Osteoblast (primary cell): ENCODE data around the gene TSEN54. TPM values are rescaled to one million over a fixed set of nuclear protein-coding genes. Genes with fewer than 3 reads are reported as not detected.

ENCODE experiments used
- DNase-seq: peaks from one replicate; pipeline ENCODE4 v3.0.0; 2011; ENCODE audit warnings: low spot score, mixed read lengths; ENCODE audit not compliant: insufficient read length; ENCODE audit errors: missing footprints
- H2AFZ ChIP-seq: 2 replicates; pipeline ENCODE4 v1.6.0; 2011; ENCODE audit warnings: mild to moderate bottlenecking, low read length
- H3K27ac ChIP-seq: 2 replicates; pipeline ENCODE4 v1.5.1; 2011; ENCODE audit warnings: mild to moderate bottlenecking, low read depth, low read length, moderate library complexity
- H3K27me3 ChIP-seq: 2 replicates; pipeline ENCODE4 v1.6.0; 2012; ENCODE audit warnings: mild to moderate bottlenecking, control low read depth, inconsistent platforms, low read length, moderate library complexity; ENCODE audit not compliant: insufficient read depth
- H3K36me3 ChIP-seq: 2 replicates; pipeline ENCODE4 v1.5.1; 2011; ENCODE audit warnings: mild to moderate bottlenecking, low read length, control low read depth, moderate library complexity; ENCODE audit not compliant: insufficient read depth
- H3K4me1 ChIP-seq: 2 replicates; pipeline ENCODE4 v1.5.1; 2011; ENCODE audit warnings: mild to moderate bottlenecking, low read length, control low read depth, moderate library complexity; ENCODE audit not compliant: insufficient read depth
- H3K4me2 ChIP-seq: 2 replicates; pipeline ENCODE4 v1.6.0; 2011; ENCODE audit warnings: mild to moderate bottlenecking, low read length; ENCODE audit not compliant: insufficient read depth
- H3K4me3 ChIP-seq: fragments of 200-600 bp; sonication (generic); 3 replicates; pipeline ENCODE4 v1.5.1; 2012; ENCODE audit warnings: mild to moderate bottlenecking, low read length, inconsistent platforms; ENCODE audit not compliant: insufficient read depth
- H3K79me2 ChIP-seq: 2 replicates; pipeline ENCODE4 v1.6.0; 2012; ENCODE audit warnings: mild to moderate bottlenecking, low read length, control low read depth, inconsistent platforms; ENCODE audit not compliant: insufficient read depth
- H3K9me3 ChIP-seq: 2 replicates; pipeline ENCODE4 v1.5.1; 2011; ENCODE audit warnings: low read depth, low read length, control low read depth
- H4K20me1 ChIP-seq: 2 replicates; pipeline ENCODE4 v1.6.0; 2012; ENCODE audit warnings: mild to moderate bottlenecking, low read length, control low read depth; ENCODE audit not compliant: insufficient read depth
- total RNA-seq: library from RNA; depleted of rRNA; stranded (reverse); fragments of >200 nt; gene quantifications from 2 replicates; pipeline ENCODE4 v1.2.3, GENCODE V29; 2012
- TF ChIP-seq, protein P1 (sequence below): IDR thresholded peaks from 2 replicates; pipeline ENCODE4 v1.5.1; 2011; ENCODE audit warnings: mild to moderate bottlenecking, low read depth, low read length, moderate library complexity; ENCODE audit errors: extremely low read depth

Gene TSEN54
- total RNA-seq, 1 donor, result 10.9 TPM

DNA sequence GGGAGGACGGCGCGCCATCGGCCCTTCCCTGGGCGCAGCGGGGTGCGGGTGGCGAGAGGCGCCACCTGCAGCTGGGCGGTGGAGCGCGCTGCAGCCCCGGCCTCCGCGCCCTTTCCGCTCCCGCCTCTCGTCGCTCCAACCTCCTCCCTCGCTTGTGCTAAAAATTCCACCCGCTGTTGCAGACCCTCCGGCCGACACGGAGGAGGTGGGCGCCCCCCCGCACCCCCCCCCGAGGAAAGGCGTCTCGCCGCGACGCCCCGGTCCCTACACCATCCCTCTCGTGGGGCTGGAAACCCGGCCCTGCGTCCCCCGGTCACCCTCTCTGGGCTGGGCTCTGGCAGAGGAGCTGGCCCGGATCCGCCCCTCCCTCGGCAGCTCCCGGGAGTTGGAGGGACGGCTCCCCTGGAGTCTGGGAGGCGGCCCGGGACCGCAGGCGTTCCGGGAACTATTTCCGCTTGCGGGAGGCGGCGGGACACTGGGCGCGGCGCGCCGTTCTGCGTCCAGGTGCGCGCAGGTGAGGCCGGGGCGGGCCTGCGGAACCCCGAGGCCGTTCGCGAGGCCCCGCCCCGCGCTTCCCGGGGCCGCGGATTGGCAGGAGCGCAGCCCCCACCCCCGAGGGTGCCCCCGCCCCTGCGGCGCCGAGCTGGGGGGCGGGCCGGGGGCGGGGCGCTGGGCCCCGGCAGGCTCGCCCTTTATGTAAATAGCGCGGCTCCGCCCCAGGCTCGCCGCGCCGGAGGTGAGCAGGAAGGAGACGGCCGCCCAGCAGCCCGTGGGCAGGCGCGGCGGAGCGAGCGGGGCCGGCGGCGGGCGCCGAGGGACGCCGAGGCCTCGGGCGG is 8.9 kb downstream of the TSEN54 start, which contains the start of gene LLGL2:
TSS of gene LLGL2 (plus strand) at position 728 of the 836 bp plus-strand sequence. CDS start 17,730 bp downstream, outside the sequence.
- TF ChIP-seq, protein P1, sequence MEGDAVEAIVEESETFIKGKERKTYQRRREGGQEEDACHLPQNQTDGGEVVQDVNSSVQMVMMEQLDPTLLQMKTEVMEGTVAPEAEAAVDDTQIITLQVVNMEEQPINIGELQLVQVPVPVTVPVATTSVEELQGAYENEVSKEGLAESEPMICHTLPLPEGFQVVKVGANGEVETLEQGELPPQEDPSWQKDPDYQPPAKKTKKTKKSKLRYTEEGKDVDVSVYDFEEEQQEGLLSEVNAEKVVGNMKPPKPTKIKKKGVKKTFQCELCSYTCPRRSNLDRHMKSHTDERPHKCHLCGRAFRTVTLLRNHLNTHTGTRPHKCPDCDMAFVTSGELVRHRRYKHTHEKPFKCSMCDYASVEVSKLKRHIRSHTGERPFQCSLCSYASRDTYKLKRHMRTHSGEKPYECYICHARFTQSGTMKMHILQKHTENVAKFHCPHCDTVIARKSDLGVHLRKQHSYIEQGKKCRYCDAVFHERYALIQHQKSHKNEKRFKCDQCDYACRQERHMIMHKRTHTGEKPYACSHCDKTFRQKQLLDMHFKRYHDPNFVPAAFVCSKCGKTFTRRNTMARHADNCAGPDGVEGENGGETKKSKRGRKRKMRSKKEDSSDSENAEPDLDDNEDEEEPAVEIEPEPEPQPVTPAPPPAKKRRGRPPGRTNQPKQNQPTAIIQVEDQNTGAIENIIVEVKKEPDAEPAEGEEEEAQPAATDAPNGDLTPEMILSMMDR, result no peak
- Histone ChIP-seq H3K4me2 (peak within 1 kb of the TSS; percentile 70), H4K20me1 (no peaks in the 10 kb centered on the region), H3K4me3 (peak within 1 kb of the TSS; percentile 65), H3K79me2 (no peaks in the 10 kb centered on the region), H3K27ac (no peak within 1 kb of the TSS), H3K27me3 (peaks cover 15% of the 10 kb centered on the region), H3K36me3 (no peaks in the 10 kb centered on the region), H3K4me1 (no peaks in the 10 kb centered on the region), H3K9me3 (no peaks in the 10 kb centered on the region), H2AFZ (no peak within 1 kb of the TSS)
- peak; percentile 97 for DNase-seq

DNA sequence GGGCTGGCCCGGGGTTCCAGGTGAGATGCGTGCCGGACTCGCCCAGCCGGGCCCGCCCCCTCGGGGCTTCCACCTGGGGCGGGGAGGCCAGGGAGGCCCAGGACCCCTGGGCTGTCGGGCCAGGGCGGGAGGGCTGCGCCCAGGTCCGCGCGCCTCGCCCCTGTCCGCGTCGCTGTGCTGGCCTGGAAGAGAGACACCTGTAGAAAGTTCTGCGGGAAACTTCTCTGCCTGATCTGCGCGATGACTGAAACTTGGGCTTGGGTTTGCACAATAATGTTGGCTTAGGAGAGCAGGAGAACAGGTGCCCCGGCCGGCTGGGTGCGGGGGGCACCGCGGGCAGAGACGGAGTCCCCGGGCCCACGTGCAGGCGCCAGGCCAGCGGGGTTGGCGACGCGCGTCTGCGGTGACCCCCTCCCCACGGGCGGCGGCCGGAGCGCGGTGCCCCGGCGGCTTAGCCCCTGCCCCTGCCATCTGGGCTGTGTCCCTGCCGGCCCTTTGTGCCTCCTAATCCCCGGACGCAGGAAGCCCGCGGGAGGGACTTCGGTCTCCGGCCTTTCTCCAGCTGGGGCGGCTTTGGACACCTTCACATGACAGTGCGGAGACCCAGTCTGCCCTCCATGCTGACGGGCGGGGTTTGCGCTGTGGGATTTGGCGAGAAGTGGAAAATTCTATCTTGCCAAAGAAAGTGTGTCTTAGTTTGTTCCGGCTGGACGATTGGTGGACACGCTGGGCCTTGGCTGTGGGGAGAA is 9.7 kb downstream of the TSEN54 start:
- Histone ChIP-seq H2AFZ (no peak overlapping the region), H3K27me3 (peaks cover 15% of the 10 kb centered on the region), H3K9me3 (no peaks in the 10 kb centered on the region), H3K36me3 (no peaks in the 10 kb centered on the region), H3K27ac (no peak overlapping the region), H3K79me2 (no peaks in the 10 kb centered on the region), H3K4me1 (no peaks in the 10 kb centered on the region), H3K4me2 (peak overlapping the region; percentile 70), H4K20me1 (no peaks in the 10 kb centered on the region), H3K4me3 (peak overlapping the region; percentile 65)
- DNase-seq, result no peak
- TF ChIP-seq, protein P1, result no peak

DNA sequence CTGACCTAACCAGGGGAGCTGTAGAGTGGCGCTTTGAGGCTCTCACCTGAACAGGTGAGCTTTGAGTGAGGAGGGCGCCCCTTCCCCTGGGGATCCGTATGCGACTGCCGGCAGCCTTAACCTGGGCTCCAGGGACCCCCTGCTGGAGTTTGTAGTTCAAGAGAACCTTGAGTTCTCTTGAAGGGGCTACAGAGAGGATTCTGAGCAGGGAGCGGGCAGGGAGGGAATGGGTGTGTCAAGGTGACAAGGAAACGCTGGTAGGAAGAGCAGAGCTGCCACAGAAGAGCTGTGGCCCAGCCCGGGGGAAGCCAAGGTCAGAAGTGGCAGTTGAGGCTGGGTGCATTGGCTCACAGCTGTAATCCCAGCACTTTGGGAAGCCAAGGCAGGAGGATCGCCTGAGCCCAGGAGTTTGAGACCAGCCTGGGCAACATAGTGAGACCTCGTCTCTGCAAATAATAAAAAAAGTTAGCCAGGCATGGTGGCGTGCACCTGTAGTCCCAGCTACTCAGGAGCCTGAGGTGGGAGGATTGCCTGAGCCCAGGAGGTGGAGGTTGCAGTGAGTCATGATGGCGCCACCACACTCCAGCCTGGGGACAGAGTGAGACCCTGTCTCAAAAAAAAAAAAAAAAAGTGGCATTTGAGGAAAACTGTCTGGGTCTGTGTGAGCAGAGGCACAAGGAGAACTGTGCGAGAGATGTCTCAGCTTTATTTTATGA is 10.4 kb downstream of the TSEN54 start:
- no peaks in the 10 kb centered on the region for H3K9me3 ChIP-seq
- TF ChIP-seq, protein P1, result no peak
- H3K79me2 ChIP-seq, result no peaks in the 10 kb centered on the region
- H3K4me1 ChIP-seq, result no peaks in the 10 kb centered on the region
- no peaks in the 10 kb centered on the region for H3K36me3 ChIP-seq
- H2AFZ ChIP-seq, result no peak overlapping the region
- DNase-seq, result no peak
- peaks cover 15% of the 10 kb centered on the region for H3K27me3 ChIP-seq
- H4K20me1 ChIP-seq, result no peaks in the 10 kb centered on the region
- no peak overlapping the region for H3K4me3 ChIP-seq
- H3K4me2 ChIP-seq, result no peak overlapping the region
- H3K27ac ChIP-seq, result no peak overlapping the region
